Epidermal melanocyte (primary cell): Measurements from ENCODE around the gene UAP1.
"Not testable (repeated sequence)": the region's sequence is repeated elsewhere in the genome, so short reads cannot be mapped to it uniquely, and the experiment has no call there.

ENCODE experiments used
- DNase-seq: peaks from one replicate; pipeline ENCODE4 v3.0.0; 2011; ENCODE audit warnings: low spot score; ENCODE audit not compliant: insufficient read length

The UAP1 gene

GRCh38 chr1:162564762-162565218 lies 3.3 kb downstream of the UAP1 start:
- no peak for DNase-seq

DNA sequence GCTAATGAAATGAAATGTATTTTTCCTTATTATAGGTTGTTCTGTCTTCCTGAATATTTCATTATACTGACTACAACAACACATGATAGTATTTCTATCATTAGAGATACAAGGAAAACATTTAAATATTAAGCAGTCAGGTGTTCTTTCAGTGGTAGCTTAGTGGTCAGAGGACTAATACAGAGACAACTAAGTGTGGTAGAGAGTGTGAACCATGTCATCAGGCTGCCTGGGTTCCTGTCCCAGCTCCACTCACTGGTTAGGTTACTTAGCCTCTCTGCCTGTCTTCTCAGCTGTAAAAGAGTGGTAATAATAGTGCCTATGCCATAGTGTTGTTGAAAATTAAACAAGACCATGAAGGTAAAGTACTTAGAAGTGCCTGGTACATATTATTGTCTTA lies 3.9 kb downstream of the UAP1 start:
- no peak for DNase-seq

GRCh38 chr1:162566870-162567269 lies 5.3 kb downstream of the UAP1 start:
- no peak for DNase-seq

- DNase-seq = no peak
These were observed 7.3 kb downstream of the UAP1 start for GRCh38 chr1:162568802-162569201.

GRCh38 chr1:162570718-162571117 lies 9.2 kb downstream of the UAP1 start:
- DNase-seq = no peak

DNA sequence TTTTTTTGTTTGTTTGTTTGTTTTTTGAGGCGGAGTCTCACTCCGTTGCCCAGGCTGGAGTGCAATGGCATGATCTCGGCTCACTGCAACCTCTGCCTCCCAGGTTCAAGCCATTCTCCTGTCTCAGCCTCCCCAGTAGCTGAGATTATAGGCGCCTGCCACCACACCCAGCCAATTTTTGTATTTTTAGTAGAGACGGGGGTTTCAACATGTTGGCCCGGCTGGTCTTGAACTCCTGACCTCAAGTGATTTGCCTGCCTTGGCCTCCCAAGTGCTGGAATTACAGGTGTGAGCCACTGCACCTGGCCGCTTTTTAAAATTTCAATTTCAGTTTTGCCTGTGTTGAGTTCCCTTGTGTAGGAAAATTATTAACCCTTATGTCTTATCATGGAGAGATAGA lies 9.6 kb downstream of the UAP1 start:
- not testable (repeated sequence) for DNase-seq

DNA sequence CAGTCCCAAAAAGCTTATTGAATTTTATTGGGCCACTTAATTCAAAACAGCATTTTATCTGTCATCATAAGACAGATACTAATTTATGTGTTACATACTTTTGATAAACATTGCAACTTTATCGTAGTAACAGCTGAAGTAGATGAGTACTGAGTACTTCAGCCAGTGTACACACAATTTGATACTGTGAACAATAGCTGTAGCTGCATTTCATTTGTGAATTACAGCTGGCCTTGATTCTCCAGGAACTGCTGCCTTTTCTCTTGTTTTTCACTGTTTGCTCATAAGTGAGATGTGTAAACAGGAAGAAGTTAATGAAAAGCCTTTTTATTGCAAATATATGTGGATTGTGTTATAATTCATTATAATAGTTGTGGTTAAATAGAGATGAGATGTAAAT lies 10.2 kb downstream of the UAP1 start:
- no peak for DNase-seq

DNA sequence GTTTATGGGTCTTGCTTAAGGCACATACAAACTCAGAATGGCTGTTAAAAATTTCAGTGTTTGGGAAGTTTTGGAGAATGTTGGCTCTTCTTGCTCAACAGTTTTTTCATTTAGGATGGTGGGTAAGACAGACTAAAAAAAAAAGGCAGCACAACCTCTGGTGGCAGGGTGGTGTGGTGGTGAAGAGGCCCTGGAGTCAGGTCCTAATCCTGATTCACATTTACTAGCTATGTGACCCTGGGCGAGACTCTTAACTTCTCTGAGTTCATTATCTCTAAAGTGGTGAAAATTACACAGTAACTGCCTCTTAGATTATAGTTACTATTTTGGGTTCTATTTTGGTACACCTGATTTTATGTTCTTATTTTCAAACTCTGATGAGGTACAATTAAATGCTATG lies 11.6 kb downstream of the UAP1 start:
- DNase-seq = no peak

DNA sequence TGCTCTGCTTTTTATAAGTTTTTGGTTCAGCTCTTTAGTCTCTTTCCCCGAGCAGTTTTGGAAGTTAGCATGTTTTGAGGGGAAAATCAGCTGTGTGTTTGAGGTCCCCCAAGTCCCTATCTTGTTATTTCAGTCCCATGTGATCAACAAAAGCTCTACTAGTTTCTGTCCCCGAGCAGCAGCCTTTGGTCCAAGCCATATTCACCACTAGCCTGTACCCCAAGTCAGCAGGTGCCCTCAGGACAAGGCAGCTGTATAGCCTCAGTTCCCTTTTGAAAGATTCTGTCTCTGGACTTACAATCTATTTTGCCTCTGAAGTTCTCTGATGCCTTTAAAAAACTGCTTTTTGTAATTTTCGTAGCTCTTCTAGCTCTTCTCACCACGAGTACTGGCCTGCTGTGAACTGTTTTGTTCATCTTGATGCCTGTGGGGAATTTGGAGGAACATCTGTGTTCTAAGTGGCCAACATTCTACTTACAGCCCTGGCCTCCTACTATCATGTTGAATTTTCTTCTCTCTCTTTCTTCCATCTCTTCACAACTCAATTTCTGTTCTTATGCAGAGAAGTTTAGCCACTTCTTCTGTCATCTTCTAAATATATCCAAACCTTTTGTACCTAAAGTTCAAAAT lies 16.7 kb downstream of the UAP1 start:
- DNase-seq = no peak

- no peak for DNase-seq
These were observed 17.4 kb downstream of the UAP1 start for GRCh38 chr1:162578936-162579335.

DNA sequence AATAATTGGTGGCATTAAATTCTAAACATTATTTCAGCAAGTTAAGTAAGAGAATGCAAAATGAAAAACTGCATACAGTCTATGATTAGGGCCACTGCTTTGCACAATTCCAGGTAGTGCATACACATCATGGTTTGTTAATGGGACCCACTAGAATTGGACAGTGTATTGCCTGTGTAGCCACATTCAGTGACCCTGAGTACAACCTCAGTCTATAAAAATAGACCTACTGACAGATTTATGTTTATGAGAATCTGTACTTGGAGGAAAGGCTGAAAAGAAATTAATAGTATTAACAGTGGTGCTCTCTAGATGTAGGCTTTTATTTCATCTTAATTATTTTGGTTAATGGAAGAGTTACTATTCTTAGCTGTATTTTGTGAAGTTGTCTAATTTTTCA lies 18.8 kb downstream of the UAP1 start:
- no peak for DNase-seq

GRCh38 chr1:162582901-162583300 lies 21.4 kb downstream of the UAP1 start:
- DNase-seq = not testable (repeated sequence)

- not testable (repeated sequence) for DNase-seq
These were observed 23.6 kb downstream of the UAP1 start for GRCh38 chr1:162585101-162585500.

- no peak for DNase-seq
These were observed 25.8 kb downstream of the UAP1 start for GRCh38 chr1:162587347-162587746.

DNA sequence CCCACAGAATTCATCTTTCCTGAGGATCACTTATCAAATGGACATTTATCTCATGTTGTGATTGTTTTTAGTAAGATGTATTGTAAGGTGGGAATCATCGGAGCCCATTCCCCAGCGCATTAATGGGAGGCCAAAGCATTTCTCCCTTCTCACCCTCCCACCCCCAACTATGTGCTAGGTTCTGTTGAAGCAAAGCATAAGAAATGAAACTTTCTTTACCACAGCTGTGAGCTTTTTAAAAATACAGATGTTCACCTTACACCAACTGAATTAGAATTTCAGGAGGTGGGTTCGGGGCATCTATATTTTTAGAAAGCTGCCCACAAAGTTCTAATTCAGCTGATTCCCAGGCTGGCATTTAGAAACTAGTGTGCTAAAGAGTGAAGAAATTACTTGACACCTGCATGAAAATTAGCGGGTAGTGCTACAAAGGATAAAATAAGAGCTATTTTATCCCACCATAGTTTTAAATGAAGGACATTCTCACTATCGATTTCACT lies 26.3 kb downstream of the UAP1 start:
- DNase-seq = no peak

DNA sequence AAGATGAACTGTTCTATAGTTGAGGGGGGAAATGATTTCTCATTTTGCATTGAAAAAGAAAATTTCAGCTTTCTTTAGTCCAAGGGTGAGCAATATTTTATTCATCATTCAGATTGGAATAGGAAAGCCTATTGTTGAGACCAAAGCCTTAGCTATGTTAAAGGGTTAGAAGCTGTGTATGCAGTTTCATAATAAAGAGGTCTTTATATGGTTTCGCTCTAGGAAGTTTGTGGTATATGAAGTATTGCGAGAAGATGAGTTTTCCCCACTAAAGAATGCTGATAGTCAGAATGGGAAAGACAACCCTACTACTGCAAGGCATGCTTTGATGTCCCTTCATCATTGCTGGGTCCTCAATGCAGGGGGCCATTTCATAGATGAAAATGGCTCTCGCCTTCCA lies 28.6 kb downstream of the UAP1 start:
- peak; percentile 57 for DNase-seq

DNA sequence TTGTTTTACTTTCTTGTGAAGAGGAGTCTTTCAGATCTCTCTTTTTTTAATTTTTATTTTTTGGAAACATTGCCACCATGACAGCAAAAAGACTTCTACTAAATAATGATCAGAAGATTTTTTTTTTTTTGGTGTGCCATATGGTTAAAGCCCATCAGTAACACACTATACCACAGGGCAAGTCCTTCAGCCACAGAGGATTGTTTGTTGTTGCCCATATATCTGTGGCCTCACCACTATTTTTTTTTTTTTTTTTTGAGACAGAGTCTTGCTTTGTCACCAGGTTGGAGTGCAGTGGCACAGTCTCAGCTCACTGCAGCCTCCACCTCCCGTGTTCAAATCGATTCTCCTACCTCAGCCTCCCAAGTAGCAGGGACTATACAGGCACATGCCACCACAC lies 29.2 kb downstream of the UAP1 start:
- DNase-seq = no peak

DNA sequence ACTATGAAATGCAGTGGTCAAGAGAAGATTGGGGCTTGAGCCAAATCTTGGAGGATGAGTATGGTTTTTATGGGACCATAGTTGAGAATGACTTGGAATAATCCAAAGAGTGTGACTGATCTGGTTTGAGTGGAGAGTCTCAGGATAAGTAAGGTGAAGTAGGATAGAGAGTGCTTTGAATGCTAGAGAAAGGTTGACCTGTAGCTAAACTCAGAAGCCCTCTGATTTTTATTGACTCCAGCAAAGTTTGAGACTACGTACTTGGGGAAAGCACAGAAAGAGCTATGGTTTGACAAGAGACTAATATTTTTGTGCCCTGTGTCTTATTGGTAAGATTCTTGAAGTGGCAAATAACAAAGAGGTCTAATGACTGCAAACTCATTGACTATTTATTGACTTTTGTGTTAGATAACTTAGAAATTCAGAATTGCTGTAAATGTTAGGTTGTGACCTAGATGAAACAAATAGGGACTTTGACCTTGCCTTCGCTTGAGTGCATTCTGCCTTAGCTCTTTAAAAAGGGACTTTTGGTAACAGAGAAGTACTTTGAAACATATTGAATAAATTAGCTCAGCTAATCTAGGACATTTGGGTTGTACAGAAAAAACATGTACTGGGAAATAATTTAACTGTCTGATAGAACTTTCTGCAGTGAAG lies 35.1 kb downstream of the UAP1 start:
- DNase-seq = no peak

- DNase-seq = no peak
These were observed 37.9 kb downstream of the UAP1 start for GRCh38 chr1:162599451-162599850.

DNA sequence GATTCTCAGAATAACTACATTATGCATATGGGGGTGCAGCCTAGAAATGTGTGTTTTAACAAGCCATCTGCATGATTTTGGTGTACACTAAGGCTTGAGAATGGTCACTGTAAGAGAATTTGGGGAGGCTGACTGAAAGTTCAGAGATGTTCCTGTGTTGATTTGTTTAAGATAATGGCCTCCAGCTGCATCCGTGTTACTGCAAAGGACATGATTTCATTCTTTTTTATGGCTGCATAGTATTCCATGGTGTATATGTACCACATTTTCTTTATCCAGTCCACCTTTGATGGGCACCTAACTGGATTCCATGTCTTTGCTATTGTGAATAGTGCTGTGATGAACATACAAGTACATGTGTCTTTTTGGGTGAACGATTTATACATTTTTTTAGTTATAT lies 41.6 kb downstream of the UAP1 start:
- DNase-seq = not testable (repeated sequence)

DNA sequence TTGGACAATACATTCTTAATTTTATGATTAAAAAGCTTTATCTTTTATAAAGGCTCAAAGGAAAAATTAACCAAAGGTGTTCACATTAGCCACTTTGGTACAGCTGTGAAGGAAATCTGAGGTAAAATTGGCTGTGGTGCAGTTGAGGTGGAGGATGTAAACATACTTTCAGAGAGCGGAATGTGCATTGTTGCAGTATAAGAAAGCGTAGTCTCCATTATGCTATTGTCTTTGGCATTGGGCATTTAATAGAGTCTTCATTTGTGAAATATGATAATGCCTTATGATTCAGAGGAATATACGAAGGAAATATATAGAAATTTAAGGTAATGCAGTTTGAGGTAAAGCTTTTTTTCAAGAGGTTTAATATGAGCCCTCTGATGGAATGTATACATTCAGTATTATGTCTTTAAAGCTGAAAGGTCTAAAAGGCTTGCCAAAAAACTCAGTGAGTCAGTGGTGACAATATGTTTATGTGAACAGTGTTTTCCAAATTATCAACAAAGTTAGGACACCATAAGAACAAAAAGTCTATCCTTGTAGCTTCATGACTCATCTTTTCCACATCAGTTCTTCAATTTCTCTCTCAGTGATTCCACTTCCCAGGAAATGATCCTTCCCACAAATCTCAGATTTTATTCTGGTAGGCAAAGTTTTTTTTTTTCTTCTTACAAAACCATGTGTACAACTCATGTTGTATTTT lies 43.9 kb downstream of the UAP1 start:
- no peak for DNase-seq

- DNase-seq = no peak
These were observed 47.8 kb downstream of the UAP1 start for GRCh38 chr1:162609306-162609705.
